Esophagus muscularis mucosa (tissue), 3 donors: ENCODE results near the gene CBFA2T3.

Source experiments
- POLR2A ChIP-seq: fragments of 450-650 bp; IDR thresholded peaks from one replicate; pipeline ENCODE4 v1.6.1; 2017; ENCODE audit warnings: antibody characterized with exemption, moderate library complexity, mild to moderate bottlenecking, low read depth
- POLR2AphosphoS5 ChIP-seq, 2 donors: sonication (generic); formaldehyde crosslinking; IDR thresholded peaks; one replicate each; pipeline ENCODE4 v1.6.1; 2017; ENCODE audit warnings: antibody characterized with exemption in 2 of 2
- TF ChIP-seq, protein P1 (sequence below), 3 experiments: fragments of 200-600 bp in 2 of 3; fragments of 450-650 bp in 1 of 3; sonication (generic) in 2 of 3; IDR thresholded peaks; one replicate each; pipeline ENCODE4 v1.5.1; 2017 to 2019; ENCODE audit warnings: antibody characterized with exemption in 3 of 3, mild to moderate bottlenecking in 2 of 3, moderate library complexity in 1 of 3

DNA sequence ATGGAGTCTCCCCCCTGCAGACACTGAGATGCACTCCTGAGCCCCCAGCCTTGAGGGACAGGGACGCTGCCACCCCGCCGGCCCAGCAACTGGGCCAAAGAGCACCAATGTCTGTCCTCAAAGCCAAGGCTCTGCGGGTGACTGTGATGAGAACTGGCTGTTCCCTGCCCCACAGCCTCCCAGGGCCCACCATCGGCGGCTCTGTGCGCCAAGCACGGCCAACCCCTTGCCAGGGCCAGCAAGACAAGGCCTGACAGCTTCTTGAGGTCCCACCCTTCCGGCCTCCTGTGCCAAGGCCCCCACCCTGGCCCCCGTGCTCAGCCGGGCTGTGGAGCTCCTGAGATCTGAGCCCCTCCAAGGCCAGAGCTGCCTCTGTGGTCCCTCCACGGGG, 76.3 kb downstream of the CBFA2T3 start:
- TF ChIP-seq, protein P1, sequence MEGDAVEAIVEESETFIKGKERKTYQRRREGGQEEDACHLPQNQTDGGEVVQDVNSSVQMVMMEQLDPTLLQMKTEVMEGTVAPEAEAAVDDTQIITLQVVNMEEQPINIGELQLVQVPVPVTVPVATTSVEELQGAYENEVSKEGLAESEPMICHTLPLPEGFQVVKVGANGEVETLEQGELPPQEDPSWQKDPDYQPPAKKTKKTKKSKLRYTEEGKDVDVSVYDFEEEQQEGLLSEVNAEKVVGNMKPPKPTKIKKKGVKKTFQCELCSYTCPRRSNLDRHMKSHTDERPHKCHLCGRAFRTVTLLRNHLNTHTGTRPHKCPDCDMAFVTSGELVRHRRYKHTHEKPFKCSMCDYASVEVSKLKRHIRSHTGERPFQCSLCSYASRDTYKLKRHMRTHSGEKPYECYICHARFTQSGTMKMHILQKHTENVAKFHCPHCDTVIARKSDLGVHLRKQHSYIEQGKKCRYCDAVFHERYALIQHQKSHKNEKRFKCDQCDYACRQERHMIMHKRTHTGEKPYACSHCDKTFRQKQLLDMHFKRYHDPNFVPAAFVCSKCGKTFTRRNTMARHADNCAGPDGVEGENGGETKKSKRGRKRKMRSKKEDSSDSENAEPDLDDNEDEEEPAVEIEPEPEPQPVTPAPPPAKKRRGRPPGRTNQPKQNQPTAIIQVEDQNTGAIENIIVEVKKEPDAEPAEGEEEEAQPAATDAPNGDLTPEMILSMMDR (IDR thresholded peaks at IDR 0.05) = no peak
- TF ChIP-seq POLR2A (no peak), POLR2AphosphoS5 (IDR thresholded peaks at IDR 0.05) (no peak)
